HG03108 (cell line): ENCODE results near the gene MMP17.
"Not testable (repeated sequence)": the region's sequence is repeated elsewhere in the genome, so short reads cannot be mapped to it uniquely, and the experiment has no call there.

Experiments used
- ATAC-seq: cut with Tn5 transposase; IDR thresholded peaks from one replicate; pipeline ENCODE4 v1.9.1; 2021; ENCODE audit warnings: moderate library complexity; ENCODE audit not compliant: unreplicated experiment

The MMP17 gene

DNA sequence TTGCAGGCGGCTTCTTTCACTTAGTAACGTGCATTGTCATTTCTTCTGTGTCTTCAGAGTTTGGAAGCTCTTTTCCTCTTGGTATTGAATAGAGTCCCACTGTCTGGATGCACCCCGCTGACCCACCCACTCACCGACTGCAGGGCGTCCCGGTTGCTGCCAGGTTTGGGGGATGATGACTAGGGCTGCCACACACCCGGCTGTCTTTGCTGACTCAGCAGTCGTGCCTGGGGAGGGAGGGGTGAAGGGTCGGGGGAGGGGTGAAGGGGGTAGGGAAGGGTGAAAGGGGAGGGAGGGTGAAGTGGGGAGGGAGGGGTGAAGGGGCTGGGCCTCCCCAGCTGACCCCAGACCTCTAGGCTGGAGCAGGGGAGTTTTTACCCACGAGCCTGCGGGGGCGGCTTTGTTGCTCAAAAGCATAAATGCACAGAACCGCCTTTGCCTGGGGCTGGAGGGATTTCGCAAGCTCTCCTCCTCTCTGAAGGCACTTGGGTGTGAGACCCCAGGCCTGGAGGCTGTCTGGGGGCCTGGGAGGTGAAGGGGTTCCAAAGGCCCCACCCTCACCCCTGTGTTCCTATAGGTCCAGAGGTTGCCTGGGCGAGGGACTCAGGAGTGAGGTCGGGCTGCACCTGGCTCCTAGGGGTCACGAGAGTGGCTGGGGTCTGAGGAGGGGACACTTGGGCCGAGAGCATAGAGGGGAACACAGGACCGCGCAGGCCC, 35.0 kb downstream of the MMP17 start:
- no peak for ATAC-seq

DNA sequence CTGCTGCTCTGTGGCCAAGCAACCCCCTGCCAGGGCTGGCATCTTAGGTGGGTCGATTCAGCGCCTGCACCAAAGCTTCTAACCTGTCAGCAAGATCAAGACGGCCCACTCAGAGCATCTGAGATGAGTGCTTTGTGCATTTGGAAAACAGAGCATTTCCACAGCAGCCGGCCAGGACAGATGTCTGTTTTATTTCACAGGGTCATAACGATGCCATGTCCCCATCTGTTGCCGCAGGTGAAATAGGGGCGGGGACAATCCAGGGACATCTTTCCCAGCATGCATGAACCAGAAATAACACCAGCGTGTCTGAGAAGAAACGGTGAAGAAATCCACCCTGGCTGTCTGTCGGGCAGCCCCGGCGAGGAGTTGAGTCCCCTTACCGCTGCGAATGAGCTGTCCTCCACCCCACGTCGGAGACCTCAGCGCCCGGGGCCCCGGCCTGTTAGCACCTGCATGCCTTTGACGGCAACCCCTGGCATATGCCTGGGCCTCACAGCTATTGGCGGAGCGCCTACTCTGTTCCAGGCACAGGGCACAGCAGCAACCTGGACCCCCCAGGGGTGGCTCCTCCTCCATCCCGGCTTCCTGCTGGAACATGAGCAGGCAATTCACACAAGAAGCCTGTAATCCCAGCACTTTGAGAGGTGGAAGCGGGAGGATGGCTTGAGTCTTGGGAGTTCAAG, 35.7 kb downstream of the MMP17 start:
- no peak for ATAC-seq

DNA sequence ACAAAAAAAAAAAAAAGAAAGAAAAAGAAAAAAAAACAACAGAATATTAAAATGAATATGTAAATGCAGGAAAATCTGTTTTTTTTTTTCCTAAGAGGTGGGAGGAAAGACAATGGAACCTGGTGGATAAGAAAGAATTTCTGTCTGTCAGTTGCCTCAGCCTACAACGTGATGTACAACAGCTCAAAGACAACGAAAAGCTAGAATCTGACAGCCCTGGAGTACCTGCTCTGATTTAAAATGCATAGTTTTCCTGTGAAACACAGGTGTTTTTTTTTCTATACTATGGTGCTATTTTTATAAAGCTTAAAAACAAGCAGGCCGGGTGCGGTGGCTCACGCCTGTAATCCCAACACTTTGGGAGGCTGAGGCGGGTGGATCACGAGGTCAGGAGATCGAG, 36.3 kb downstream of the MMP17 start:
- ATAC-seq: no peak

DNA sequence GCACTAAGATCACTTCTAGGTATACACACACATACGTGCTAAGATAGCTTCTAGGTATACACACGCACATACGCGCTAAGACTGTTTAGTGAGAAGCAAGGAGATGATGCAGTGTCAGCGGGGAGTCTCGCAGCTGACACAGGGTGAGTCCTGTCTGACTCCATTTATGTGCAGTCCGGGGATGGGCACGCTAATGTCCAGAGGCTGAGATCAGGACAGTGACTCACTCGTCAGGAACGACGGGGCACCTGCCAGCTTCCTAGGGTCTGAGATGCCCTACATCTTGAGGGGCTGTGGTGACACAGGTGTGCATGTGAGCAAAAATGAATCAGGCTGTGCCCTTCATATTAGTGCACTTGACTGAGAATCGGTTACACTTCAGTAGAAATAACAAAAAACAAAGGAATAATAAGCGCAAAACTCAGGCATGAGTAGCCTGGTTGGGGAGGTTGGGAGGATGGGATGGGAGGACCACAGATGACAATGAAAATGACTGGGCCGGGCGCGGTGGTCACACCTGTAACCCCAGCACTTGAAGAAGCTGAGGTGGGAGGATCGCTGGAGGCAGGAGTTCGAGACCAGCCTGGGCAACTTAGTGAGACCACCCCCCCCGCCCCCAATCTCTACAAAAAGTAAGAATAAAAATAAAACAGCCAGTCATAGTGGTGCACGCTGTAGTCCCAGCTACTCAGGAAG, 37.1 kb downstream of the MMP17 start:
- no peak for ATAC-seq

DNA sequence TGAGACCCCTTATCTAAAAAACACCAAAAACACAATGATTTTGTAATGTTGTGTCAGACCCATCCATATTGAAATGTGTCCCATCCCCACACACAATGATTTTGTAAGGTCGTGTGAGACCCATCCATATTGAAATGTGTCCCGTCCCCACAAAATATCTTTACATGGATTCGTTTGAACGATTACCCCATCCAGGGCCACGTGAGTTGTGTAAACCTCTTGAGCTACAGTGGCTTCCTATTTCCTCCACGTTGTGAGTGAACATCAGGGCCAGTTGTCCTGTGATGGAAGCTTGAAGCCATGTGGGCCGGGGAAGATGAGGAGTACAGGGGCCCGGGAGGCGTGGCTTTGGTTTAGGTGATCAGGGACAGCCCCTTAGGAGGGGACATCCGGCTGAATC, 39.3 kb downstream of the MMP17 start:
- no peak for ATAC-seq

DNA sequence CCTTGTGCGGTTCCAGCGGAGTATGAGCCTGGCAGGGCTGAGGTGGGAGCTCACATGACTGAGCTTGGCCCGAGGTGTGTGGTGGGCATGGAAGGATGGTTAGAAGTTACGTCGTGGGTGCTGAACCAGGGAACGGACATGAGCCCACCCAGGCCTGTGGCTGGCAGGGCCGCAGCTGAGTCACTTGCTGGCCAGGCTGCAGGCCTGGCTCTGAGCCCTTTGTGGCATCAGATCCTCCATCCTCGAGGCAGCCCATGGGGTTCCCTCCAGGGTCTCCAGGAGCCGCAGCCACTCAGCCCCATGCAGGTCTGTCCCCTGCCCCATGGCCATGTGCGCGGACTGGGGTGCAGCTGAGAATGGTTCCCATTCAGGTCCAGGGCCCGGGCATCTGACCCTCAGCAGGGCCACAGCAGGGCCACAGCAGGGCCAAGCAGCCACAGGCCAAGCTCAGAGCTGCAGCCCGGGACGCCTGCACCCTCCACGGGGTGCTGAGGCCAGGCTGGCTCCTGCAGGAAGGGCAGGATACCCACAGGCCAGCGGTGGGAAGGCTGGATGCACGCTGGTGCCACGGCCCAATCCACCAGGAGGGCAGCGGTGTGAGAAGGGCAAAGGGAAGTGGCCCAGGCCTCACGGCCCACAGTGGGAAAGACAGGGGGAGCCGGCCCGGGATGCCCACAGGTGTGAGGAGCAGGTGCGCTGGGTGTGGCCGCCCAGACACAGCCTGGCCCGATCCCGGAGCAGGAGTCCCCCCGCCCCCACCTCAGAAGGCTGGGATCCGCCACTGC, 39.9 kb downstream of the MMP17 start:
- ATAC-seq: no peak

DNA sequence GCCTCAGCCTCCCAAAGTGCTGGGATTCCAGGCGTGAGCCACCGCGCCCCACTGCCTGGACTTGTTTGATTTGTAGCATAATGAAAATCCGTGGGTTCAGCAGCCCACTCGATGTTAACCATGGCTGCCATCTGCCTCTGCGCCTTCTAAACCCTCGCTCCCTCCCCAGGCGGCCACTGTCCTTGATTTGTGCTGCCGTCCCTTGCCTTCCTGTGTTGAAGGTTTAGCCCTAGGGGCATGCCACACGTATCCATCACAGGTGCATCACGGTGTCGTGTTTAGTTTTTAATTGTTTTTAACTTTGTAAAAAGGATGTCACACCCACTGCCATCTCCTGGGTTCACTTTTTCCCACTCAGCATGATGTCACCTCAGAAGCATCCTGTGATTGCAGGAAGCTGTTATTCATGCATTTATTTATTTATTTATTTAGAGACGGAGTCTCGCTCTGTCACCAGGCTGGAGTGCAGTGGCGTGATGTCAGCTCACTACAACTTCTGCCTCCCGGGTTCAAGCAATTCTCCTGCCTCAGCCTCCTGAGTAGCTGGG, 41.8 kb downstream of the MMP17 start:
- ATAC-seq: no peak

DNA sequence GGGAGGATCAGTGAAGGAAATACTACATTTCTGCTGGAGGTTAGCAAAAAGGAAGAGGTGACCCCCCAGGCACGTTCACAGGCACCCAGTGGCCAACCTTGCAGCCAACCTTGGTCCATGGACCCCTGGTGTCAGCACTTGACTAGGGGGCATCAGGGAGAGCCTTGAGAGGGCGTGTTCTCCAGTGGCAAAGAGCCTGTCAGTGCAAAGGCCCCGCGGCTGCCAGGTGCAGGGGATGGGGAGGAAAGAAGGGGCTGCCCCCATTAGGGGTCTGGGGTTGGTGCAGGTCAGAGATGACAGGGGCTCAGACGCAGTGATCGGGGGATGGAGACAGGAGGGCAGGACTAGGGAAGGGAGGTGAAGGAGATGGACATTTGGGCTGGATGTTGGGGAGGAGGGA, 43.5 kb downstream of the MMP17 start:
- no peak for ATAC-seq

DNA sequence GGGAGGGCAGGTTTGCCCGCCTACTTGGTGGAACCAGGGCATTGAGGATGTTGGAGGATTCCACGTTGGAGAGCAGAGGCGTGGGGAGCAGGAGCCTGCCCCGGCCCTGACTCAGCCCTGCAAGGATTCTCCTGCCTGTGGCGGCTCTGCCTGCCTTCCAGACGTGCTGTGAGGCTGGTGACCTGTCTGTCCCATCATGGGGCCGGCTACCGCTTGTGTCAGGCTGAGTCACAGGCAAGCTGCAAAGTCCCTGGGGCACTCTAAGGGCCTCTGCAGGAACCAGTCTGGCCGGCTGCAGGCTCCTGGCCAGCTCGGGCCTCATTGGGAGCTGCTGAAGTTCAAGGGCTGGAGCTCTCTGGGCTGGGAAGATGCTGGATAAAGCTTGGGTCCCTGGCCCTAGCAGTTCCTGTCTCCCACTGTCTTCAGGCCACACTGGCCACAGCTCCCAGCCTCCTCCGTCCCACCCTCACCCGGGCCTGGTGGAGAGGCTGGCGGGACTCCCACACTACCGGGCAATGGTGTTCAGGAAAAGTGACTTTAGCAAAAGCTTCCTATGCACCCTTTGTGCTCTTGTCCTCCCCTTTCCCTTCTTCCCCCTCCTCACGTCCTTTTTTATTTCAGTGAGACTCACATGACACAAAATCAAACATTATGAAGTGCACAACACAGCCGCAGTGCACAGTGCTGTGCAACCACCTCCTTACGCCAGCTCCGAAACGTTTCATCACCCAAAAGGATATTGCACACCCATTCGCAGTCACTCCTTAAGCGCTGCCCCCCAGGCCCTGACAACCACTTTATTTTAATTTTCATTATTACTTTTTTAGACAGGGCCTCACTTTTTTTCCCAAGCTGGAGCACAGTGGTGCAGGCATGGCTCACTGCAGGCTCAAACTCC, 44.2 kb downstream of the MMP17 start:
- ATAC-seq: no peak

DNA sequence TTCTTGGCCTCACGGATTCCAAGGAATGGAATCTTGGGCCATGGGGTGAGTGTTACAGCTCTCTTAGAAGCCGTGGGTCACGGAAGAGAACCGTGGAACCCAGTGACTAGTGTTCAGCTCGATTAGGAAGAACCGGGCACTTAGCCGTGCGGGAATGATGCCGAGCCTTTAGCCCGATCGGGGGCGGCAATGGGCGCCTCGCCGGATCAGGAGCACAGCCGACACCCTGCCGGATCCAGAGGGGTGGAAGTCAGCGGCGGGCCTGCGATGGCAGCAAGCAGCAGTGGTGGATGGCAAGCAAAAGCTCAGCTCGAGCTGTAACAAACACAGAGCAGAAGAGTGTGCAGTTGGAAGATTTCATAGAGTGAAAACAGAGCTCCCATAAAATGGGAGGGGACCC, 45.1 kb downstream of the MMP17 start:
- no peak for ATAC-seq

DNA sequence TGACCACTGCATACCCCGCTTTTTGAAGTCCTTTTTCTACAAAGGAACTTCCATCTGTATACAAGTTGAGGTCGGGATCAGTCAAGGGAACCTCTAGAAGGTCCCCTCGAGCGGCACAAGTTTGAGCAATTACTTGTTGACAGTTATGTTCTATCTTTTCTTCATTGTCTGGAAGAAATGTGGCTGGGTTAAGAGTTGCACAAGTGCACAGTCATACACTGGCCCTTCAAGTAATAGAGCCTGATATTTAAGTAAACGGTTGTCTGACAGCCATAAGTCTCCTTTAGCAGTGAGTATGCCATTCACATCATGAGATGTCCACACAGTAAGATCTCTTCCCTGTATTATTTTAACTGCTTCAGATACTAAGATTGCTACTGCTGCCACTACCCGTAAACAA, 46.8 kb downstream of the MMP17 start:
- not testable (repeated sequence) for ATAC-seq

DNA sequence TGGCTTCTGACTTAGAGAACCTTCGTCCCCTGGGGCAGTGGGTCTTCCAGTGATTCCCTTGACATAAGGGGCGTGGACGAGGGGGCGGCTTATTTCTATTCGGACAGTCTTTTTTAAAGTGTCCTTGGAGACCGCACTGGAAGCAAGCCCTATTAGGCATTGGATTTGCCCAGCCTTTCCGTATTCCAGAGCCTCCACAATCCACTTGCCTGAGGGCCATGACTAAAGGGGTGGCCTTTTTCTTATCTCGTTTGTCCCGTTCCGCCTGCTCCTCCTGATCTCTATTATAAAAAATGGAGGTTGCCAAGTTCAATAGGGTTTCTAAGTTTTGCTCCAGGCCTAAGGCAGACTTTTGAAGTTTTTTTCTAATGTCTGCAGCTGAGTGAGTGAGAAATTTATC, 49.0 kb downstream of the MMP17 start:
- ATAC-seq: not testable (repeated sequence)

DNA sequence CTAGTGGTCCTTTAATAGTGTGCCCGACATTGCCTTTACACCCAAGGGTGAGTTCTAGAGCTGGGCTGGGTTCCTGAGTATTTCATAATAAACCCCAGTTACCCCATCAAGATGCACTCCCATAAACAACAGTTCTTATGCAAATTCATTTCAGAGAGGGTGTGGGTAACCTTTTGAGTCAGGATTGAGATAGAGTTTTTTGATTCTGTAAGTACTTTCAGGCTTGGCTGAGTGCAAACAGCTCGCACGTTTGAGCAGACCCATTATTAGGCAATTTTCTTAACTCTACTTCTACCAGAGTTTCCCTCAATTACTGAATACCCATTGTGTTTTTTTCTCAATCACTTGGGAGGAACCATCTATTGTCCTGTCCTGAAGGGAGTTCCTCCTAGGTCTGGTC, 50.2 kb downstream of the MMP17 start:
- not testable (repeated sequence) for ATAC-seq

DNA sequence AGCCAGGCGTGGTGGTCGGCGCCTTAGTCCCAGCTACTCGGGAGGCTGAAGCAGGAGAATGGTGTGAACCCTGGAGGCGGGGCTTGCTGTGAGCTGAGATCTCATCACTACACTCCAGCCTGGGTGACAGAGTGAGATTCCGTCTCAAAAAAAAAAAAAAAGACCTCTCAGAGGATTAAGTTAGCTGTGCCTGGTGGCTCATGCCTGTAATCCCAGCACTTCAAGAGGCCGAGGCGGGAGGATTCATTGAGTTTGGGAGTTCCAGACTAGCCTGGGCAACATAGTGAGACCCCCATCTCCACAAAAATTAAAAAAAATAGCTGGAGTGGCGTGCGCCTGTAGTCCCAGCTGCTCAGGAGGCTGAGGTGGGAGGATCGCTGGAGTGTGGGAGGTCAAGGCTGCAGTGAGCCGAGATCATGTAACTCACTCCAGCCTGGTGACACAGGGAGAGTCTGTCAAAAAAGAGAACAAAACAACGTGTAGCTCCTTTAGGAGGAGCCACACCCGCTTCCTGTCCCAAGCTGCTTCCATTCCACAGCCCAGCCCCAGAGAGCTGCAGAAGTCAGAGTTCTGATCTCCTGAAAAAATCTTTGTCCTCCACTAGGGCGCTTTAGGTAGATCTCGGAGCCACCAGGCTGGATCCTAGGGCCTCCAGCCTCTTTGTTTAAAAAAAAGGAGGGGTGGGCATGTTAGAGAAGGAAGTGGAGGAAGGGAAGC, 54.8 kb downstream of the MMP17 start:
- no peak for ATAC-seq

DNA sequence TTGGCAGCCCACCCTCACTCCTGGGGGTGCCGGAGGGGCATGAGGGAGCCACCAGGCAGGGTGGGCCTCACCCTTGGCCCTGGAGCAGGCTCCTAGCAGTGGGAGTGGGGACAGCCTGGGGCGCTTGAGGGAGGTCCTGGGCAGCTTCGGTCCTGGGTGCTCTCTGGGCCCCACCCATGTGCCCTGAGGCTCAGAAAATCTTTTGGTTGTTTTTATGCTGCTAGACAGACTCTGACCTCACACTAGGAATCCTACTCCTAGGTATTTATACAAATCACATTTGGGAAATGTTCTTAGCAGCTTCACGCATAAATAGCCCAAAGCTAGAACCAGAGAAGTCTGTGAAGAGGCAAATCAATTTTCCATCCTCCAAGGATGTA, 55.3 kb downstream of the MMP17 start:
- ATAC-seq: no peak

DNA sequence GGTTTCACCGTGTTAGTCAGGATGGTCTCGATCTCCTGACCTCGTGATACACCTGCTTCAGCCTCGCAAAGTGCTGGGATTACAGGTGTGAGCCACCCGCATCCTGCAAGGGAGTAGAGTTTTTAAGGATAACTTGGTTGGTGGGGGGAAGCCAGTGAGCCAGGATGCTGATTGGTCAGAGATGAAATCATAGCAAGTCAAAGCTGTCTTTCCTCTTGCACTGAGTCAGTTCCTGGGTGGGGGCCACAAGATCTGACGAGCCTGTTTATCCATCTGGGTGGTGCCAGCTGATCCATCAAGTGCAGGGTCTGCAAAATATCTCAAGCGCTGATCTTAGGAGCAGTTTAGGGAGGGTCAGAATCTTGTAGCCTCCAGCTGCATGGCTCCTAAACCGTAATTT, 56.9 kb downstream of the MMP17 start:
- not testable (repeated sequence) for ATAC-seq

DNA sequence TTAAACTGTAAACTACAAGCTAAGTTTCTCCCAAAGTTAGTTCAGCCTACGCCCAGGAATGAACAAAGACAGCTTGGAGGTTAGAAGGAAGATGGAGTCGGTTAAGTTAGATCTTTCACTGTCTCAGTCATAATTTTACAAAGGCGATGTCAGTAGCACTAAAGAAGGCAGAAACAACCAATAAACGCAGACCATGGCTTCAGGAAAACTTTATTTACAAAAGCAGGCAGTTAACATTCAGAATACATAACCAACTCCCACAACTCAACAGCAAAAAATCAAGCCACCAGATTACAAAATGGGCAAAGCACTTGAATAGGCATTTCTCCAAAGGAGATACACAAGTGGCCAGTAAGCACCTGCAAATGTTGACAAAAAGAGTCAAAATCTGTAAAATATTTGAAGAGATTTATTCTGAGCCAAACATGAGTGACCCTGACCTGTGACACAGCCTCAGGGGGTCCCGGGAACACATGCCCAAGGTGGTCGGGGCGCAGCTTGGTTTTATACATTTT, 57.4 kb downstream of the MMP17 start:
- ATAC-seq: no peak

DNA sequence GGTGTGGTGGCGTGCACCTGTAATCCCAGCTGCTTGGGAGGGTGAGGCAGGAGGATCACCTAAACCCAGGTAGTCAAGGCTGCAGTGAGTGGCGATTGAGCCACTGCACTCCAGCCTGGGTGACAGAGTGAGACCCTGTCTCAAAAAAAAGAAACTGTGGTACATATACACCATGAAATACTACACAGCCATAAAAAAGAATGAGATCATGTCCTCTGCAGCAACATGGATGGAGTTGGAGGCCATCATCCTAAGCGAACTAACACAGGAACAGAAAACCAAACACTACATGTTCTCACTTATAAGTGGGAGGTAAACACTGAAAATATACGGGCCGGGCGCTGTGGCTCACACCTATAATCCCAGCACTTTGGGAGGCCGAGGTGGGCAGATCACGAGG, 63.5 kb downstream of the MMP17 start:
- ATAC-seq: not testable (repeated sequence)
